CD4-positive, alpha-beta T cell treated with Interleukin-17A for 1 hour (primary cell): ENCODE measurements around the gene NAALAD2.
A peak's percentile ranks its signal among the peaks of the same experiment; 100 is the strongest.
"Not testable (repeated sequence)": the region's sequence is repeated elsewhere in the genome, so short reads cannot be mapped to it uniquely, and the experiment has no call there.

ENCODE experiments used
- DNase-seq: peaks from one replicate; pipeline ENCODE4 v3.0.0-alpha.2; 2020

The NAALAD2 gene

DNA sequence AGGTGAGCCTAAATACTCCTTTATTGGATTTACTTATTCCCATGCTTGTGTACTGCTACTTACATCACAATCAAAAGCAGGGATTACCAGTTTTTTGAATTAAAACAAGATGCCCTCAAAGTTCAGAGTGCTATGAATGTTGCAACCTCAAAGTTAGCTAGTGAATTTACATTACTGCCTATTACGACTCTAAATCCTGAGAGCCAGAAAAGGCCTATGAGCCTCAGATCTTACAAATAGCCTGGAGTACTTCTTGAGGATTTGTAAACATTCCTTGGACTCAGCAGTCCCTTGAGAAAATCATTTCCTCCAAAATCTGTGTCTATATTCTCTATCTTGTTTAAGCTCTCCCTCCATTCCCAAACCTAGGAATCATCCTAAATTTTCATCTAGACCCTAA is 62.9 kb downstream of the NAALAD2 start:
- DNase-seq = no peak

DNA sequence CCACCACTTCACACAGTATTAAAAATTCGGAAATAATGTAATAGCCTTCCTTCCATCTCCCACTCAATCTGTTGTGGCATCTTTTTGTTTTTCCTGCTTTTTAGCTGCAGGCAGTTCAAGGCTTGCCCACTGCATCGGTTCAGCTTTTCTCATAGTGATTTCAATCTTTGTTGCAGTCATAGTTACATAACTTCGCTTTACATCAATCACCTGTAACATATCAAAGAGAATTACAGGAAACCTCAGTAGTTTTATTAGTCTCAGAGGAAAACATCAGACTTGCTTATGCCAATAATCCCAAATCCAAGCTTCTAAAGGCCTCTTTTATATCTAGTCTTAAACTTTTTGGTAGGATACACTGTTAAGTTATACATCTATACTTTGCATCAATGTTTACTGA is 67.9 kb downstream of the NAALAD2 start:
- peak; percentile 18 for DNase-seq

DNA sequence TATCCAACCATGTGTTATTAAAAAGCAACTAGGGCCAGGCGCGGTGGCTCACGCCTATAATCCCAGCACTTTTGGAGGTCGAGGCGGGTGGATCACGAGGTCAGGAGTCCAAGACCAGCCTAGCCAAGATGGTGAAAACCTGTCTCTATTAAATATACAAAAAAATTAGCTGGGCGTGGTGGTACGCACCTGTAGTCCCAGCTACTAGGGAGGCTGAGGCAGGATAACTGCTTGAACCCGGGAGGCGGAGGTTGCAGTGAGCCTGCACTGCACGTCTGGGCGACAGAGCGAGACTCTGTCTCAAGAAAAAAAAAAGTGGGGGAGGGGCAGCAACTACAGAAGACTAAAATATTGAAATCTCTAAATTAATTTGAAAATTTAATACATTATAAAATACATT is 69.9 kb downstream of the NAALAD2 start:
- DNase-seq = no peak

DNA sequence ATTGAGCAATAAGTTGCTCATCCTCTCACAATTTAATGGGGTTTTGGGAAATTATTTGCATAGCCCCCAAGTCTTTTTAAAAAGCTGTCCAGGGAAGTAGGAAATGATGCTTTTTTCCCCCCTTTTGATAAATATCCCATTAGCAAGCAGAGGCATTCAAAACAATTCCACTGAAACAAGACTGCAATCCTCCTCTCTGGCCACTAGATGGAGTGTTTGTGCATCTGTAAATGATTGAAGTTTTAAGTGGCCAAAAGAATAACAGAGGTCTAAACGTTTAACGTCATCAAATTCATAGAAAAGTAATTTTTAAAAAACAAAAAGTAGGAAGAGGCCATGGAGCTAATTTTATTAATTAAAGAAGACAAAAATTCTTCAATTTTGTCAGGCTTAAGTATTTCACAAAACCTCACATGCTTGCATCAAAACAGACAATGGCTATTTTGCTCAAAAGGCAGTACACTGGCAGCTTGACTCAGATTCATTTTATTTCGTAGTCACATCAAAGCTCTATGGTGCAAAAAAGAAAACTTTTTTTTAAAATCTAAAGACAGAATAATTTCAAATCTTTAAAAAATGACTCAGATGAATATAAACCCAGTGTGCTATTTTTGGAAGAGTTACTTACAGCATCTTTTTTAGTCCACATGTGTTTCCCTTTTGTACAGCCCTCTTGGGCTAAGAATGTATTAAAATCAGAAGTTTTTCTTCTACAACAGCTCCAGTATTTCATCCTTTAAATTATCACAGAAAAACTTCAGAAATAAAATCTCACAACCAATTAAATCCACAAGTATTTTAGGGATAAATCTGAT is 70.6 kb downstream of the NAALAD2 start:
- DNase-seq = peak; percentile 68

DNA sequence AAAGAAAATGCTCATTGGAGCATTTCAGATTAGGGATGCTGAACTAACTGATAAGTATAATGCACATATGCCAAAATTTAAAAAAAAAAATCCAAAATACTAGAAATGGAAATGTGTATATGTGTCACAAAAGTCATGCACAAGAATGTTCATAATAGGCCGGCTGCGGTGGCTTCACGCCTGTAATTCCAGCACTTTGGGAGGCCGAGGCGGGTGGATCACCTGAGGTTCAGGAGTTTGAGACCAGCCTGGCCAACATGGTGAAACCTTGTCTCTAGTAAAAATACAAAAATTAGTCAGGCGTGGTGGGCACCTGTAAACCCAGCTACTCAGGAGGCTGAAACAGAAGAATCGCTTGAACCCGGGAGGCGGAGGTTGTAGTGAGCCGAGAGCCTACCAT is 73.5 kb downstream of the NAALAD2 start:
- DNase-seq = not testable (repeated sequence)

DNA sequence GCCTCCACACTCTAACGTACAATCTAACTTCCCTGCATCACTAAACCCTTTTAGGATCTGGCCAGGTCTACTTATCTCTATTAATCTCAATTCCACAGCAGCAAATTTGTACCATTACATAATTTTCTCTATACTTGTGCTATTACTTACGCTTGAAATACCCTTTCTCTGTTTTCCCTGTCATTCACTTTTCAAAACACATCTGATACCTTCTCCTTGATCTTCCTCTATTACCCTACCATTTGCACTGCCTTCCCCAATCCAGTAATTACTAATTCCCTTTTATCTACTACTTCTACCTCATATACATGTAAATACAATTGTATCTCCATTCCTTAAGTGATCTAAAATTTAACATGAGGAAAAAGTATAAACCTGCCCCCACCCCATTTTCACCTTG is 74.4 kb downstream of the NAALAD2 start:
- DNase-seq = no peak

DNA sequence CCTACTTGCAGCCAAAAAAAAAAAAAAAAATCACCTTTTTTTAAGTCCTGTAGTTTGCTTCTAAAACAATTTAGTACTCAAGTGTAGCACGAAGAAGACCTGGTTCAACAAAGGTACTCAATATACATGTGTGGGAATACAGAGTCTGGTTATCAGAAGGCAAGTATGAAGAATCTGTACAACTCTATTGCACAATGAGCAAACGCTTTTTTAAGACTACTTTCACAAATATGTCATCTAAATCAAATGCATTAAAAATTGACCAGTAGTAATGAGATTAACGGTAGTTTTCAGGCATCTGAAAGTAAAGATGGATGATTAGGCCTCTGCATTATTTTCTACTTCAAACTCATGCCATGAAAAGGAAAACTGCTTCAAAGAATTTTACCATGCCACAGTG is 78.9 kb downstream of the NAALAD2 start:
- no peak for DNase-seq

DNA sequence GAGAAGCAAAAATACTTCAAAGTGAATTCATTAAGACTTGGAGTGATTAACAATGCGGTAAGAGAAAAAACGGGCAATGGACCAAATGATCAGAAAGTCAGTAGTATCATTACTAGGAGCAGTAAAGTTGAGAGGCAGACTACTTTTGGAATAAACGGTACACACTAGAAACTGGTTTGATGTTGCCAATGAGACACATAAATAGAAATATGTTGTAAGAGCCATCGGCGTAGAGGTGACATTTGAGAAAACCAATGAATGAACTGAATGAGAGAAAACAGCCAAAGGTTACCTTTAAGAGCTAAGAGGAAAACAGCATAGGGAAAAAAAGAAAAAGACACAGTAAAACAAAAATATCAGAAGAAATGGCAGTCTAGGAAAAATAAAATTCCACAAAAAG is 82.1 kb downstream of the NAALAD2 start:
- no peak for DNase-seq

DNA sequence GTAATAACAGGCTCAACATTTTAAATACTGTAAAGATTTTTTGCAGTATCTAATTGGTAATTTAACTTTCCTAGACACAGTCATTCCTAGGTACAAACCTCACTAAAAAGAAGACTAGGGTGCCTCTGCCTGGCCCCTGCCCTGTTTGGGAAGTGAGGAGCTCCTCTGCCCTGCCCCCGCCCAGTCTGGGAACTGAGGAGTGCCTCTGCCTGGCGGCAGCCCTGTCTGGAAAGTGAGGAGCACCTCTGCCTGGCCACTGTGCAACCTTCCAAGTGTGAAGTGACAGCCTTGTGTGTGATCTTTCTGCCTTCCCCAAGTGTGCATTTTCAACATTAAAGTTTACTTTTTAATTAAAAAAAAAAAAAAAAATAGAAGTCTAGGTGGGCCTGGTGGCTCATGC is 84.1 kb downstream of the NAALAD2 start:
- no peak for DNase-seq

DNA sequence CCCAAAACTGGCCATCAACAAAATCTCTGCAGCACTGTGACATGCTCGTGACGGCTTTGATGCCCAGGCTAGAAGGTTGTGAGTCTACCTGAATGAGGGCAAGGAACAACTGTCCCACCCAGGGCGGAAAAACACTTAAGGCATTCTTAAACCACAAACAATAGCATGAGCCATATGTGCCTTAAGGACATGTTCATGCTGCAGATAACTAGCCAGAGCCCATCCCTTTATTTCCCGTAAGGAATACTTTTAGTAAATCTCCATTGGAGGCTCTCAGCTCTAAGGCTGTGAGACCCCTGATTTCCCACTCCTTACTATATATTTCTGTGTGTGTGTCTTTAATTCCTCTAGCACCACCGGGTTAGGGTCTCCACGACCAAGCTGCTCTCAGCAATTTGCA is 85.0 kb downstream of the NAALAD2 start:
- no peak for DNase-seq

DNA sequence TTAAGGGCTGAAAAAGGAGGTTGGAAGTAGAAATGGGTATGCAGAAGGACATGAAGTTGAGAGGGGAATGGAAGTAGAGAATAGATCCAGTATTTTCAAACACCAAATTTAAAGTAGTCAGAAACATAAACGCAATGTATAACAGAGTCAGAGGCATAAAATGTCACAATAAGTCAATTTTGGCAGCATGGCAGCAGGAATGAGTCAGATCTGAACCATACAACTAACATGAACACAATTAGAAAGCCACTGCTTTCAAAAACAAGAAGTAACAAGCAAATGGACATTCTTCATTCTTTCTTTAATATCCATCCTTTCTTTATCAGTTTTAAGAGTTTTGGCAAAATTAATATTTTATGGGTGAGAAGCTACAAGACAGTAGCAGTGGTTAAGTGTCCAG is 85.9 kb downstream of the NAALAD2 start:
- DNase-seq = no peak

DNA sequence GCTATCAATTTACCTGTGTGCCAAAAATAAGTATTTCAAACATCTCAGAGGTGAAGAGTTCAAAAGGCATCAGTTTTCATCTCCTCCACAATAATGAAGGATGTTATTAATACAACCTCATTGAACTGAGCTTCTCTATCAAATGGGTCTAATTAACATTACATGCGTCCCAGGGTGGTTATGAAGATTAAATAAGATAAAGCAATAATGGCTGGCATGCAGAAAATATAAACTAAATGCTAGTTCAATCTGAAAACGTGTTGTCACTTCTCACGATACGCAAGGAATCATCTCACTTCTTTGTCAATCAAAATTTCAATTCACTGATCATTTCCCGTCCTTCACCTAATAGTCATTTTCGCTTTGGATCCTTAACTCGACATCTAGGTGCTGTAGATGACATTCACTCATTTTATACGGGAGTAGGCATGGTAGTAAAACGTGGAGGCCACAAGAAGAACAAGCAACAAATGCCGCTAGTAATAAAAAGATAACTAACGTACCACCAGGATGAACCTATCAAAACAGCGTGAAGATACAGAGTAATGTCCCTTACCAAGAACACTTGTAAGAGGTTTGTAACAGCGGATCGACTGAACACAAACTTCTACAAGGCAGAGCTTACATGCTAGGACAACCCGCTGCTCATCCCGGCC is 87.5 kb downstream of the NAALAD2 start:
- peak; percentile 36 for DNase-seq

DNA sequence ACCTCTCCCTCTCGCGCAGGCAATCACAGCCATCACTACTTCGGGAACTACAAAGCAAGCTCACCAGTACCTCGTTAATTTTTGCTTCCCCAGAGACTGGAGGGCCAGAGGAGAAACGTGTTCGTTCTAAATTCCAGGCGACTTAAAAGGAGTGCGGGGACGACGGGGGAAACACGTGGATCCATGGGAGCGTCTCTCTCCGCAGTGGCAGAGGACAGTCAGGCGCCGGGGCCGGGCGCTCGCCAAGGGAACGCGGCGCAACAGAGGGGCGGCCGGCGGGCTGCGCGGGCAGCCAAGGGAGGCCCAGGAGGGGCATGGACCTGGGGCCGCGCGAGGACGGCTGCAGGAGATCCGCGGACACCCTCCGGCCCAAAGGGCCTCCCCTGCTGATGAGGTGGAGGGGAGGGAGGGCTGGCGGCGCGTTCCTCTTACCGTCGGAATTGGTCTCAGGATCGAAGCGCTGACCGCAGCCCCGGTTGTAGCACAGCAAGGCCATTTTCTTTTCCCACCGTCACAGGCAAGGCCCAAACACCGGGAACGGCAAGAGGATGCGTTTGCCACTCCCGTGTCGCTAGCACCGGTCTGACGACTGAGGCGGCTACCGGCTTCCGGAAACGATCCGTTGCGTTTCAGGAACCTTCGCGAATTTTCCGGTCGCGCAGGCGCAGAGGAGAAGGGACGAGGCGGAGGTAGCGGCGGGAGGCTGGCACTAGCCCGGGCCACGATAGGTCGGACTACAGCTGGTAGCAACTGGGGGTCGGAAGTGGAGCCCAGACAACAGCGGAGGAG is 88.2 kb downstream of the NAALAD2 start, which contains the start of gene CHORDC1:
Gene CHORDC1, minus strand, starts transcription at position 591 of the 789 bp plus-strand sequence. Its CDS starts 95 bp downstream, at position 496.
- peak; percentile 95 for DNase-seq

DNA sequence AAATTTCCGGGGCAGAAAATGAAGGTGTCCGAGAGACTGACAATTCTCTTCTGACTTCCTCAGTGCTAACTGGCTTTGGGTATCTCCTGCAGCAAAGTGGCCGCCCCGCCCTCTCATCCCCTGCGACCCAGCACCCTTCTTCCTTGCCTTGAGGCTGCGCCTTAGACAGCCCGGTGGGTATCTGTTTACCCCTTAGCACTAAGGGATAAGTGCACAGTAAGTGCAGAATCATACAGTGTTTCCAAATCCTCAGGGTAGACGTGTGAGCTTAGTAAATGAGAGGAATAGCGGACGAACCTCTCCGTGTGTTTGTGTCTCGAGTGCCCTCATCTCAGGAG is 88.8 kb downstream of the NAALAD2 start:
- no peak for DNase-seq

DNA sequence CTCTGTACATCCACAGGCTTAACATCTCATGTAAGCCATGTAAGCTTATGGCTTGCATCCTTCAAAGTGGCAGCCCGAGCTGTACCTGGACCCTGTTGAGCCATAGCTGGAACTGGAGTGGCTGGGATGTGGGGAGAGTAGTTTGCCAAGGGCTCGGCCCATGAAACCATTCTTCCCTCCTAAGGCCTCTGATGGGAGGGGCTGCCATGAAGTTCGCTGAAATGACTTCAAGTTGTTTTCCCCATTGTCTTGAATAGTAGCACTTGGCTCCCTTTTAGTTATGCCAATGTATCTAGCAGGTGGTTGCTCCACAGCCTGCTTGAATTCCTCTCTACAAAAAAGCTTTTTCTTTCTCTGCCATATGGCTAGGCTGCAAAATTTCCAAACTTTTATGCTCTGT is 93.6 kb downstream of the NAALAD2 start:
- DNase-seq = no peak

DNA sequence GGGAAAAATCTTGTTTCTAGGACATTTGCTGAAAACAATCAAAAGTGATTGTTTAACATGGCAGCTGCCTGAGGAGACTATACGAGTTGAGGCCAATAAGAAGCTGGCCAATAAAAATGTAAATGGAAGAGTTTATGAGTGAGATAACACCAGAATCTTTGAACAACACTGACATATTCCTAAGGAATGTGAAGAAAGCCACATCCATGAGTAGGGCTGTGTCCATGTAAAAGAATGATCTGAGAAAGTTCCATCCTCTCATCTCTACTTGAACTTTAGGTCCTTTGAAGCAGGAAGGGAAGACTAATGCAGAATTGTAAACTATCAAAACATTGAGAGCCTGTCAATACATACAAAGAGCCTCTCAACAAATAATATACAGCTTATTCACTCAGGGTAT is 95.3 kb downstream of the NAALAD2 start:
- no peak for DNase-seq

DNA sequence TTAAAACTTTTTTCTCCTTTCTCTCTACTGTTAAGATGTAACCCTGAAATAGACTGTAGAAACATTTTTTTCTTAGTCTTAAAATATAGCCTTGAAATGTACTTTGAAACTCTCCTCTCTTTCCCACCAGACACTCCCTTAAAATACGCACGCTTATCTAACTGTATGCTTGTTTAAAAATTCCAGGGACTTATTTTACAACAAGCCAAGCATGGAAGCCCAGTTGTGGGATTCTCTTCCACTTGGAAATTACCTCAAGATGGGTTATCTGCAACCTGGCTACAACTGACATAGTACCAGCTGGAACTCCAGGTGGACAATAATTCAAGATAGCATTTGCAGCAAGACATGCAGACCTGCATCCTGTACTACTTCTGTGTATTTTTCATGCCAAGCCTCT is 100.5 kb downstream of the NAALAD2 start:
- no peak for DNase-seq

DNA sequence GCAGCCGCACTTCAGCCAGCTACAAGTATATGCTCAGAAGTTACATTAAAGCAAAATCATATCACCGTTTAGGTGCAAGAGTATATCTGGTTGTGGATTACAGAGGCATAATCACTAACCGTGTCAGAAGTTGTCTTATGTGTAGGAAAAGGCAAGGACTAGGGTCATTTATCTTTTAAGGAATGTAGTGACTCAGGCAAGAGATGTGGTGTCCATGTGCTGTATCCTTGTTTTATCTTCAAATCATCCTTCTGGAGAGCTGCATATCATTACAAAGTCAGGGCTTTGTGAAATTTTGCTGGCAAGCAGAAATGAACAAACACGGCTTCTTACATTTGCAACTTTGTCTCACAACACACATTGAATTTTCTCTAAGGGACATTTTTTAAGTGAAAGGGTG is 101.1 kb downstream of the NAALAD2 start:
- DNase-seq = no peak

DNA sequence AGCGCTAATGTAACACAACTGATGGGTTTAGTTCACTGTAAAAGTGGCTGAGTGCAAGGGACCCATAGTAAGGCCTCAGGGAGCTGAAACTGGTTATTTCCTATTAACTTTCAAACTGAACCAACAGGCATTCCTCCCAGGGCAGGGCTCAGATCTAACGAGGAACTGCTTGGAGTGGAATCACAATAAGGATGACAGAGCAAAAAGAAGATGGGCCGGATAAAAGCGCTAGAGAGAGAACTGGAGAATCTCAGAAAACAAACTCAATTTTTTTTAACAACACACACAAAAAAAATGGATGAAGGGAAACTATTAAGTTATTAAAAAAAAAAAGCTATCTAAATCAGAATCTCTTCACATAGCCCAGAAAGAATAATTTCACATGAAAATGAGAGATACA is 102.5 kb downstream of the NAALAD2 start:
- no peak for DNase-seq

DNA sequence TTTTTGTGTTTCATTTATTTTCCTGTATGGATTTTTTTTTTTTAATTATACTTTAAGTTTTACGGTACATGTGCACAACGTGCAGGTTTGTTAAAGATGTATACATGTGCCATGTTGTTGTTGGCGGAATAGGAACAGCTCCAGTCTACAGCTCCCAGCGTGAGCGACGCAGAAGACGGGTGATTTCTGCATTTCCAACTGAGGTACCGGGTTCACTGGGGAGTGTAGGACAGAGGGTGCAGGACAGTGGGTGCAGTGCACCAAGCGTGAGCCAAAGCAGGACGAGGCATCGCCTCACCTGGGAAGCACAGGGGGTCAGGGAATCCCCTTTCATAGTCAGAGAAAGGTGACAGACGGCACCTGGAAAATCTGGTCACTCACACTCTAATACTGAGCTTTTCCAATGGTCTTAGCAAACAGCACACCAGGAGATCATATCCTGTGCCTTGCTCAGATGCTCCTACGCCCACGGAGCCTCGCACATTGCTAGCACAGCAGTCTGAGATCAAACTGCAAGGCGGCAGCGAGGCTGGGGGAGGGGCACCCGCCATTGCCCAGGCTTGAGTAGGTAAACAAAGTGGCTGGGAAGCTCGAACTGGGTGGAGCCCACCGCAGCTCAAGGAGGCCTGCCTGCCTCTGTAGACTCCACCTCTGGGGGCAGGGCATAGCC is 105.6 kb downstream of the NAALAD2 start:
- peak; percentile 29 for DNase-seq

DNA sequence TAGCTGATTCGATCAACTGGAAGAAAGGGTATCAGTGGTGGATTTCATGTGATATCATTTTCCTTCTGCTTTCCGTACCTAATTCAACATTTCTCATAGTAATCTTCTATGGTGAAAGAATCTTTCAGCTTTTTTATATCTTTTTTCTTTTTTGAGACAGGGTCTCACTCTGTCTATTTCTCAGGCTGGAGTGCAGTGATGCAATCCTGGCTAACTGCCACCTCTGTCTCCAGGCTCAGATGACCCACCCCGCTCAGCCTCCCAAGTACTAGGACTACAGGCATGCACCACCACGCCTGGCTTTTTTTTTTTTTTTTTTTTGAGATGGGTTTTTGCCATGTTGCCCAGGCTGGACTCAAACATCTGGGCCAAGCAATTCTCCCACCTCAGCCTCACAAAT is 107.0 kb downstream of the NAALAD2 start:
- no peak for DNase-seq
